ENCODE data around the gene LDLRAD4.

Gene LDLRAD4

GRCh38 chr18:13246591-13246990 is 28.0 kb downstream of the LDLRAD4 start:
- no peak for DNase-seq (ENCODE audit: low spot score)
- no peak for TF ChIP-seq CTCF (IDR thresholded peaks at IDR 0.05; ENCODE audit: extremely low read depth, missing control alignments)

GRCh38 chr18:13247506-13247905 is 28.9 kb downstream of the LDLRAD4 start:
- no peak for DNase-seq (ENCODE audit: low spot score)
- no peak for TF ChIP-seq CTCF (IDR thresholded peaks at IDR 0.05; ENCODE audit: extremely low read depth, missing control alignments)

- no peak for DNase-seq (ENCODE audit: low spot score)
- TF ChIP-seq CTCF (IDR thresholded peaks at IDR 0.05; ENCODE audit: extremely low read depth, missing control alignments), result no peak
These were observed 34.3 kb downstream of the LDLRAD4 start for GRCh38 chr18:13252686-13253410.

GRCh38 chr18:13253786-13254688 is 35.5 kb downstream of the LDLRAD4 start:
- DNase-seq (ENCODE audit: low spot score), result no peak
- TF ChIP-seq CTCF (IDR thresholded peaks at IDR 0.05; ENCODE audit: extremely low read depth, missing control alignments), result no peak

GRCh38 chr18:13254971-13255927 is 36.7 kb downstream of the LDLRAD4 start:
- no peak for DNase-seq (ENCODE audit: low spot score)
- no peak for TF ChIP-seq CTCF (IDR thresholded peaks at IDR 0.05; ENCODE audit: extremely low read depth, missing control alignments)

- TF ChIP-seq CTCF (IDR thresholded peaks at IDR 0.05; ENCODE audit: extremely low read depth, missing control alignments), result no peak
- DNase-seq (ENCODE audit: low spot score), result no peak
These were observed 38.1 kb downstream of the LDLRAD4 start for GRCh38 chr18:13256444-13257305.

Measured in GM20000 (cell line).